Measurements from ENCODE around the gene PARP6. TPM values are rescaled to one million over a fixed set of nuclear protein-coding genes. Genes with fewer than 3 reads are reported as not detected.

Gene PARP6
- total and polyA plus RNA-seq, 4 donors: 33.7 to 73.9 (median 59.9) TPM

DNA sequence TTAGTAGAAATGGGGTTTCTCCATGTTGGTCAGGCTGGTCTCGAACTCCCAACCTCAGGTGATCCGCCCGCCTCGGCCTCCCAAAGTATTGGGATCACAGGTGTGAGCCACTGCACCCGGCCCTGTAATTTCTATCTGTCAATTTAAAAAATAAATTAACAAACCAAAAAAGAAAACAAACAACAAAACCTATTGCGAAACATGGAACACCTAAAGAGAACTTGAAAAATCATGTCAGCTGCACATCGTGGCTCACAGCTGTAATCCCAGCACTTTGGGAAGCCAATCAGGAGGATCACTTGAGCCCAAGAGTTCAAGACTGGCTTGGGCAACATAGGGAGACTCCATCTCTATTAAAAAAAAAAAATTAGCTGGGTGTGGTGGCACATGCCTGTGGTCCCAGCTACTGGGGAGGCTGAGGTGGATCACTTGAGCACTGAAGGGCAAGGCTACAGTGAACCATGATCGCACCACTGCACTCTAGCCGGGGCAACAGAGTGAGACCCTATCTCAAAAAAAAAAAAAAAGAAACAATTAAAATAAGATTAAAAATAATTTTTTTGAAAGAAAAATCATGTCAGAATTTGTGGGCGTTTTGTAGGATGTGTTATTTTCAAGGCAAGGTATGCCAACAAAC is 19.6 kb downstream of the PARP6 start:
- ATAC-seq (ENCODE audit: insufficient read depth, low FRiP score) (no peak), DNase-seq (no peak)
- H3K27ac ChIP-seq (ENCODE audit: low read depth in 1 of 2, low read length in 1 of 2): no peak overlapping the region
- no peaks in the 10 kb centered on the region for H3K9me3 ChIP-seq (ENCODE audit: control insufficient read depth in 4 of 4, insufficient read depth in 3 of 4, low read length in 3 of 4)
- TF ChIP-seq, protein P1, sequence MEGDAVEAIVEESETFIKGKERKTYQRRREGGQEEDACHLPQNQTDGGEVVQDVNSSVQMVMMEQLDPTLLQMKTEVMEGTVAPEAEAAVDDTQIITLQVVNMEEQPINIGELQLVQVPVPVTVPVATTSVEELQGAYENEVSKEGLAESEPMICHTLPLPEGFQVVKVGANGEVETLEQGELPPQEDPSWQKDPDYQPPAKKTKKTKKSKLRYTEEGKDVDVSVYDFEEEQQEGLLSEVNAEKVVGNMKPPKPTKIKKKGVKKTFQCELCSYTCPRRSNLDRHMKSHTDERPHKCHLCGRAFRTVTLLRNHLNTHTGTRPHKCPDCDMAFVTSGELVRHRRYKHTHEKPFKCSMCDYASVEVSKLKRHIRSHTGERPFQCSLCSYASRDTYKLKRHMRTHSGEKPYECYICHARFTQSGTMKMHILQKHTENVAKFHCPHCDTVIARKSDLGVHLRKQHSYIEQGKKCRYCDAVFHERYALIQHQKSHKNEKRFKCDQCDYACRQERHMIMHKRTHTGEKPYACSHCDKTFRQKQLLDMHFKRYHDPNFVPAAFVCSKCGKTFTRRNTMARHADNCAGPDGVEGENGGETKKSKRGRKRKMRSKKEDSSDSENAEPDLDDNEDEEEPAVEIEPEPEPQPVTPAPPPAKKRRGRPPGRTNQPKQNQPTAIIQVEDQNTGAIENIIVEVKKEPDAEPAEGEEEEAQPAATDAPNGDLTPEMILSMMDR (IDR thresholded peaks at IDR 0.05; ENCODE audit: control extremely low read depth, extremely low read depth): no peak
- peaks cover 0 to 2% (median 0%) of the 10 kb centered on the region in 5 donors for H3K4me1 ChIP-seq (ENCODE audit: control insufficient read depth in 5 of 5, insufficient read depth in 5 of 5, low read length in 5 of 5)
- H3K9ac ChIP-seq (ENCODE audit: insufficient read depth in 1 of 2, low read length in 2 of 2): no peak overlapping the region
- no peaks in the 10 kb centered on the region for H3K27me3 ChIP-seq (ENCODE audit: control insufficient read depth in 3 of 3, insufficient read depth in 3 of 3, low read length in 2 of 3)
- 96 to 98% methylated on average over 10 of the region's 10 CpGs for WGBS, 2 donors
- H3K4me3 ChIP-seq: no peak overlapping the region
- H3K36me3 ChIP-seq (ENCODE audit: control insufficient read depth in 4 of 4, insufficient read depth in 4 of 4, low read length in 4 of 4): peaks cover 41 to 61% (median 45%) of the 10 kb centered on the region in 4 donors

DNA sequence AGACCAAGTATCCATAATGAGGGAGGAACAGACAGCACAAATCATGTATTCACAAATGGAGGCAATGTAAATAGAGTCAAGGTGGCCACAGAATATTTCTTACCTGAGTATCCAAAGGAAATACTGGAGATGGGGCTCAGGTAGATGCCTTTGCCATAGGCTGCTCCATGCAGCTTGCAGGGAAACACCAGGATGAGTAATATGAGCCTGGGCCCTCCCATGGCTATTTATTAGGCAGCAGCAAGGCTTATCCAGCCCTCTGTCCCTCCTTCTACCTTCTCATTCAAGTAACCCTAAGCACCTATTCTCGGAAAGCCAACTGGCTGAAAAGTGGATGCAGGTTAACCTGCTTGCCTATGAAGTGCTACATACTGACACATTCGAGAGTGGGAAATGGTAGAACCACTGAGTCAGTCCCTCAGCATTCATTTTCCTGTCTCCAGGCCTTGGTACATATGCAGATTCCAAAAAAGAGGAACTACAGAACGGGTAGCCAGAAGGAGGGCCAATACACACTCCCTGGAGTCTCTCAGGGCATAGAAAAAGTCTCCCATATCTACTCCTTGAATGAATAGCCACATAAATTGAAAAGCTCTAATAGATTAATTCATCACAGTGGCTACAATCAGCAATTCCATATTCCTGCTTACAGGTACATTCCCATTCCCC is 23.1 kb downstream of the PARP6 start:
- H3K4me3 ChIP-seq: no peak overlapping the region
- no peaks in the 10 kb centered on the region for H3K27me3 ChIP-seq (ENCODE audit: control insufficient read depth in 3 of 3, insufficient read depth in 3 of 3, low read length in 2 of 3)
- TF ChIP-seq, protein P1 (IDR thresholded peaks at IDR 0.05; ENCODE audit: control extremely low read depth, extremely low read depth): no peak
- no peak for DNase-seq
- peaks cover 26 to 52% (median 33%) of the 10 kb centered on the region in 4 donors for H3K36me3 ChIP-seq (ENCODE audit: control insufficient read depth in 4 of 4, insufficient read depth in 4 of 4, low read length in 4 of 4)
- H3K9me3 ChIP-seq (ENCODE audit: control insufficient read depth in 4 of 4, insufficient read depth in 3 of 4, low read length in 3 of 4): no peaks in the 10 kb centered on the region
- ATAC-seq (ENCODE audit: insufficient read depth, low FRiP score): no peak
- no peak overlapping the region for H3K27ac ChIP-seq (ENCODE audit: low read depth in 1 of 2, low read length in 1 of 2)
- 58 to 72% methylated on average over 3 of the region's 3 CpGs for WGBS, 2 donors
- H3K9ac ChIP-seq (ENCODE audit: insufficient read depth in 1 of 2, low read length in 2 of 2): no peak overlapping the region
- peaks cover 0 to 2% (median 0%) of the 10 kb centered on the region in 5 donors for H3K4me1 ChIP-seq (ENCODE audit: control insufficient read depth in 5 of 5, insufficient read depth in 5 of 5, low read length in 5 of 5)

DNA sequence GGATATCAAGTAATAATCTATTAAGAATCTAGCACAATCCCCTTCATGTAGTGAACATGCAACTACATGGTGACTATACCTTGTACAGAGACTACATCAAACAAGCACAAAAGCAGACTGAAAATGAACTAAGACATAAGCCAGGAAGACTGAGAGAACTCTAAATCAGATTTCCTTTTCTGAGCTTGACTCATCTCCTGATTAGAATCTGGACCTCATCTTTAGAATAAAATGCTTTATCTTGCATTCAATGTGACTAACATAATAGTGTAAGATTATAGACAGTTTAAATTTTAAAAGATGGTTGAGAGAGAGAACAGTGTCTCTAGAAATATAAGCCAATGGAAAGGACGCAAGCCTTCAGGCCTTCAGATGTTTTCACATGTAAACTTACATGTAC is 23.8 kb downstream of the PARP6 start:
- TF ChIP-seq, protein P1 (IDR thresholded peaks at IDR 0.05; ENCODE audit: control extremely low read depth, extremely low read depth): no peak
- Histone ChIP-seq H3K9me3 (ENCODE audit: control insufficient read depth in 4 of 4, insufficient read depth in 3 of 4, low read length in 3 of 4) (no peaks in the 10 kb centered on the region), H3K27ac (ENCODE audit: low read depth in 1 of 2, low read length in 1 of 2) (no peak overlapping the region), H3K4me3 (no peak overlapping the region), H3K9ac (ENCODE audit: insufficient read depth in 1 of 2, low read length in 2 of 2) (no peak overlapping the region), H3K27me3 (ENCODE audit: control insufficient read depth in 3 of 3, insufficient read depth in 3 of 3, low read length in 2 of 3) (no peaks in the 10 kb centered on the region), H3K4me1 (ENCODE audit: control insufficient read depth in 5 of 5, insufficient read depth in 5 of 5, low read length in 5 of 5) (peaks cover 0 to 2% (median 0%) of the 10 kb centered on the region in 5 donors), H3K36me3 (ENCODE audit: control insufficient read depth in 4 of 4, insufficient read depth in 4 of 4, low read length in 4 of 4) (peaks cover 30 to 54% (median 33%) of the 10 kb centered on the region in 4 donors)
- ATAC-seq (ENCODE audit: insufficient read depth, low FRiP score) (no peak), DNase-seq (no peak)
- WGBS, 2 donors: 96 to 100% methylated on average over 1 of the region's 1 CpG
